Stimulated activated CD8-positive, alpha-beta memory T cell treated with anti-CD3 and anti-CD28 coated beads, Interleukin-12 subunit alpha, Interleukin-12 subunit beta, amount 100 ng/mL, for 1 hour (primary cell): ENCODE results near the gene SLAIN1.

Experiments
- DNase-seq: peaks from one replicate; pipeline ENCODE4 v3.0.0-alpha.2; 2020; ENCODE audit warnings: low read depth

Gene SLAIN1

GRCh38 chr13:77751513-77752456 is 54.3 kb downstream of the SLAIN1 start:
- peak; percentile 18 for DNase-seq

- DNase-seq = no peak
Observed at GRCh38 chr13:77752512-77753069, 55.1 kb downstream of the SLAIN1 start.

GRCh38 chr13:77760893-77761292 is 63.4 kb downstream of the SLAIN1 start:
- DNase-seq = no peak

- no peak for DNase-seq
Observed at GRCh38 chr13:77767413-77767812, 69.9 kb downstream of the SLAIN1 start.

GRCh38 chr13:77774181-77774580 is 76.7 kb downstream of the SLAIN1 start:
- DNase-seq = no peak

GRCh38 chr13:77776704-77777103 is 79.2 kb downstream of the SLAIN1 start:
- no peak for DNase-seq

- DNase-seq = no peak
Observed at GRCh38 chr13:77779552-77780272, 82.2 kb downstream of the SLAIN1 start.

- no peak for DNase-seq
Observed at GRCh38 chr13:77781808-77782207, 84.3 kb downstream of the SLAIN1 start.

GRCh38 chr13:77784515-77784914 is 87.0 kb downstream of the SLAIN1 start:
- DNase-seq = no peak

- DNase-seq = no peak
Observed at GRCh38 chr13:77786695-77787287, 89.3 kb downstream of the SLAIN1 start.

- no peak for DNase-seq
Observed at GRCh38 chr13:77789376-77789775, 91.9 kb downstream of the SLAIN1 start.

- no peak for DNase-seq
Observed at GRCh38 chr13:77800219-77800618, 102.7 kb downstream of the SLAIN1 start.

GRCh38 chr13:77806518-77806917 is 109.0 kb downstream of the SLAIN1 start:
- no peak for DNase-seq

- DNase-seq = no peak
Observed at GRCh38 chr13:77807431-77808135, 110.1 kb downstream of the SLAIN1 start.

GRCh38 chr13:77810430-77810829 is 112.9 kb downstream of the SLAIN1 start:
- no peak for DNase-seq

GRCh38 chr13:77810878-77811277 is 113.4 kb downstream of the SLAIN1 start:
- no peak for DNase-seq

GRCh38 chr13:77811381-77811780 is 113.9 kb downstream of the SLAIN1 start:
- no peak for DNase-seq

- no peak for DNase-seq
Observed at GRCh38 chr13:77811981-77812380, 114.5 kb downstream of the SLAIN1 start.
